ENCODE measurements around the gene ERC2.
"Not testable (repeated sequence)": the region's sequence is repeated elsewhere in the genome, so short reads cannot be mapped to it uniquely, and the experiment has no call there.

ERC2 gene

GRCh38 chr3:56294286-56294685 is 174.0 kb downstream of the ERC2 start:
- H3K27ac ChIP-seq (ENCODE audit: low read depth, low read length): no peak overlapping the region
- no peak overlapping the region for H3K9ac ChIP-seq (ENCODE audit: low read length)
- H3K4me1 ChIP-seq (ENCODE audit: control insufficient read depth, insufficient read depth, low read length): no peaks in the 10 kb centered on the region
- H3K27me3 ChIP-seq (ENCODE audit: control insufficient read depth, insufficient read depth, low read length): no peaks in the 10 kb centered on the region
- H3K4me3 ChIP-seq (ENCODE audit: low read length): no peak overlapping the region
- H3K36me3 ChIP-seq (ENCODE audit: control insufficient read depth, insufficient read depth, low read length): no peaks in the 10 kb centered on the region

DNA sequence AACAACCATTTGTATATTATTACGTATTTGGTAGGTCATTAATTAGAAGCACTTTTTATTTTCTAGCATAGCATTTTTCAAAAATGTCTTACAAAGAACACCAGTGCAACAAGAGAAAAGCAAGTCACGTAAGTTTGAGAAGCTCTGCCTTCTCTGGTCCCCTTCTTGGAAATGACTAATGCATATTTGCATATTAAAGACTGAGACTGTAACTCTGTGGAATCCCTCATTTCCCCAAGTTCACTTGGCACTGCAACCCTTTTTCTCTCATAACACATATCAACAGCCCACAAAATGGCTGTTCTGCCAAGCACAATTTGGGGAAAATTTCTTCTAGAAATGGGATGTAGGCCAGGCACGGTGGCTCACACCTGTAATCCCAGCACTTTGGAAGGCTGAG is 176.3 kb downstream of the ERC2 start:
- Histone ChIP-seq H3K27ac (ENCODE audit: low read depth, low read length) (no peak overlapping the region), H3K36me3 (ENCODE audit: control insufficient read depth, insufficient read depth, low read length) (no peaks in the 10 kb centered on the region), H3K4me1 (ENCODE audit: control insufficient read depth, insufficient read depth, low read length) (no peaks in the 10 kb centered on the region), H3K27me3 (ENCODE audit: control insufficient read depth, insufficient read depth, low read length) (no peaks in the 10 kb centered on the region), H3K9ac (ENCODE audit: low read length) (no peak overlapping the region), H3K4me3 (ENCODE audit: low read length) (no peak overlapping the region)

- H3K27me3 ChIP-seq (ENCODE audit: control insufficient read depth, insufficient read depth, low read length): no peaks in the 10 kb centered on the region
- no peaks in the 10 kb centered on the region for H3K4me1 ChIP-seq (ENCODE audit: control insufficient read depth, insufficient read depth, low read length)
These were observed 177.0 kb downstream of the ERC2 start for GRCh38 chr3:56291244-56291680.

DNA sequence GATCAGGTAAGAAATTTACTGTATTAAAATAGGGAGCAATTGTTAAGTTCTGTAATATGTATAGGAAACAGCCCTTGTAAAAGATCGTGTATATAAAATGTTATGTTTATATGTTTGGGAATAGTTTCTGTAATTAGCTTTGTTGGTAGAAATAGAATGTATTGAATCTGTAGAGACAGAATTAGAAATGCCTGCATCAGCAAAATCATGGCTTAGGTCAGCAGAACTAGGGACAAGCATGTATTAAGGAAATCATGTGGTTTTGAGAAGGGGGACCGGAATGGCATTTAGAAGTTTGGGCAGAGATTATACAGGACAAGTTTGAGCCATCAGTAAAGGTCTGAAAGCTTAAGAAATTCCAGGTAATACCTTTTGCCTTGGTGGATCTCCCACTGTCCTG is 177.9 kb downstream of the ERC2 start:
- H3K4me1 ChIP-seq (ENCODE audit: control insufficient read depth, insufficient read depth, low read length): no peaks in the 10 kb centered on the region
- H3K9ac ChIP-seq (ENCODE audit: low read length): no peak overlapping the region
- no peak overlapping the region for H3K27ac ChIP-seq (ENCODE audit: low read depth, low read length)
- H3K27me3 ChIP-seq (ENCODE audit: control insufficient read depth, insufficient read depth, low read length): no peaks in the 10 kb centered on the region
- H3K4me3 ChIP-seq (ENCODE audit: low read length): no peak overlapping the region
- H3K36me3 ChIP-seq (ENCODE audit: control insufficient read depth, insufficient read depth, low read length): no peaks in the 10 kb centered on the region

More at GRCh38 chr3:56291244-56291680, 177.0 kb downstream of the ERC2 start:
- Histone ChIP-seq H3K9ac (ENCODE audit: low read length) (no peak overlapping the region), H3K27ac (ENCODE audit: low read depth, low read length) (no peak overlapping the region), H3K36me3 (ENCODE audit: control insufficient read depth, insufficient read depth, low read length) (no peaks in the 10 kb centered on the region), H3K4me3 (ENCODE audit: low read length) (no peak overlapping the region)

DNA sequence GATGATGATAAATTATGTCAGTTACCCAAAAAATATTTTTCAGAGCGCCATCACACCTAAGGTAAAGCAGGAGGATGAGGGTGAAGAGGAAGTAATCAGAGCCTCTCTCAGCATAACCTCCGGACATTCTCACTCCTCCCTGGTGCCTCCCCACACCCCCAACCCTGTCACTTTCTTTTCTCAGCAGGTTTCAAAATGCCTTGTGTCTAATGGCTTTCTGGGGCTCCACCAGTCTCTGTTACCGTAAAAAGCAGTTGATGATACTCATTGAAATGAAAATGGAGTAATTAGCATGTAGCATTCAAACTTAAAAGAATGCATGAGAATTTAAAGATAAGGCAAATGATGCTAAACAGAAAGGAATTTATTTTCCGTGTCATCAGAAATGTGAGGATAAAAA is 180.0 kb downstream of the ERC2 start:
- Histone ChIP-seq H3K4me3 (ENCODE audit: low read length) (no peak overlapping the region), H3K27me3 (ENCODE audit: control insufficient read depth, insufficient read depth, low read length) (no peaks in the 10 kb centered on the region), H3K36me3 (ENCODE audit: control insufficient read depth, insufficient read depth, low read length) (no peaks in the 10 kb centered on the region), H3K27ac (ENCODE audit: low read depth, low read length) (no peak overlapping the region), H3K9ac (ENCODE audit: low read length) (no peak overlapping the region), H3K4me1 (ENCODE audit: control insufficient read depth, insufficient read depth, low read length) (no peaks in the 10 kb centered on the region)

DNA sequence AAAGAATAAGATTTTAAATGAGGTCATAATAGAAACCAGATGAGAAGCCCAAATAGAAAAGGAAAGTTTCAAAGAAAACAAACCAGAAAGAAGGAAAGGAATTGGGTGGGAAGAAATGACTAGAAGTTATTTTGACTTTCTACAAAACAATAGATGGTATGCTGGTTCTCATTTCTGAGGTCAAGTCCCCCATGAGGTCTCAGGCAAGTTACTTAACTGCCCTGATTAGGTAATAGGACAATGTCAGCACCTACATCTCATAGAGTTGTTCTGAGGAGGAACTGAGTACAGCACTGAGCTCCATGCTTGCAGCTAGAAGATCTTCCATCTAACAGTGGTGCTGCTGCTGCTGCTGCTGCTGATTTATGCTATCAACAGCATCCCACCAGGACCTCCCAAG is 185.9 kb downstream of the ERC2 start:
- Histone ChIP-seq H3K4me3 (ENCODE audit: low read length) (no peak overlapping the region), H3K27me3 (ENCODE audit: control insufficient read depth, insufficient read depth, low read length) (no peaks in the 10 kb centered on the region), H3K9ac (ENCODE audit: low read length) (no peak overlapping the region), H3K36me3 (ENCODE audit: control insufficient read depth, insufficient read depth, low read length) (no peaks in the 10 kb centered on the region), H3K4me1 (ENCODE audit: control insufficient read depth, insufficient read depth, low read length) (no peaks in the 10 kb centered on the region), H3K27ac (ENCODE audit: low read depth, low read length) (no peak overlapping the region)

DNA sequence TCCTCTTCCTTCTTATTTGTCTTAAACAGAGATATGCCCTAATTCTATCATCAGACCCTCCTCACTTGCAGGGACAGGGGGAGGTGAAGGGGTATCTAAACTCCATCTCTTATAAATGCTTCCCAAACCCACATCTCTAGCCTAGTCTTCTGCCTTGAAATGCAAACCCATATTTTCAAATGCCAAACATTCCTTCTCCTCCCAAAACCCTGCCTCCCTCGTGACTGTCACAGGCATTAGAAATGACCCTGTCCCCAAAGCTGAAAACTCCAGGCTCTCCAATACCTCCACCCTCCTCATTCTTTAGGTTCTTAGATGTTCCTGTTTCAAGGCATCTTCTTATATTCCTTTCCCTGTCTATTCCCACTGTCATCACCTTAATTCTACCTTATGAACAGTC is 191.0 kb downstream of the ERC2 start:
- H3K4me1 ChIP-seq (ENCODE audit: control insufficient read depth, insufficient read depth, low read length): no peaks in the 10 kb centered on the region
- H3K36me3 ChIP-seq (ENCODE audit: control insufficient read depth, insufficient read depth, low read length): no peaks in the 10 kb centered on the region
- no peak overlapping the region for H3K27ac ChIP-seq (ENCODE audit: low read depth, low read length)
- no peaks in the 10 kb centered on the region for H3K27me3 ChIP-seq (ENCODE audit: control insufficient read depth, insufficient read depth, low read length)
- H3K4me3 ChIP-seq (ENCODE audit: low read length): no peak overlapping the region
- H3K9ac ChIP-seq (ENCODE audit: low read length): no peak overlapping the region

DNA sequence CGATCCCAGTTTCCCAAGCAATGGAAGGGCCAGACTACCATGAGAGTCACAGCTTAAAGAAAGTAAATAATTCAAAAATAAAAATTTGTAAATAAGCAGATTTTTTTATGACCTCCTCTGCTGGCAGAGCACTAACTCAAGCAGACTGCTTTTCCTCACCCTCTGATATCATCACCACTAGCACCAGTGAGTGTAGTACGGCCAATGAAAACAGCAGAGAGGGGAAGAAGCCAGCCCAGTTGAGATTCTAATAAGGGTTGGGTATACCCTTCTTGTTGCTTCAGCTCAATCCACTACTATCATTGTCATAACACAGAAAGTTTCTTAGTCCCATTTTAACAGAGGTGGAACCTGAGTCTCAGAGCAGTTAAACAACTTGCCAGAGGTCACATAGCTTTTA is 193.1 kb downstream of the ERC2 start:
- Histone ChIP-seq H3K4me3 (ENCODE audit: low read length) (no peak overlapping the region), H3K4me1 (ENCODE audit: control insufficient read depth, insufficient read depth, low read length) (no peaks in the 10 kb centered on the region), H3K27me3 (ENCODE audit: control insufficient read depth, insufficient read depth, low read length) (no peaks in the 10 kb centered on the region), H3K9ac (ENCODE audit: low read length) (no peak overlapping the region), H3K36me3 (ENCODE audit: control insufficient read depth, insufficient read depth, low read length) (no peaks in the 10 kb centered on the region), H3K27ac (ENCODE audit: low read depth, low read length) (no peak overlapping the region)

DNA sequence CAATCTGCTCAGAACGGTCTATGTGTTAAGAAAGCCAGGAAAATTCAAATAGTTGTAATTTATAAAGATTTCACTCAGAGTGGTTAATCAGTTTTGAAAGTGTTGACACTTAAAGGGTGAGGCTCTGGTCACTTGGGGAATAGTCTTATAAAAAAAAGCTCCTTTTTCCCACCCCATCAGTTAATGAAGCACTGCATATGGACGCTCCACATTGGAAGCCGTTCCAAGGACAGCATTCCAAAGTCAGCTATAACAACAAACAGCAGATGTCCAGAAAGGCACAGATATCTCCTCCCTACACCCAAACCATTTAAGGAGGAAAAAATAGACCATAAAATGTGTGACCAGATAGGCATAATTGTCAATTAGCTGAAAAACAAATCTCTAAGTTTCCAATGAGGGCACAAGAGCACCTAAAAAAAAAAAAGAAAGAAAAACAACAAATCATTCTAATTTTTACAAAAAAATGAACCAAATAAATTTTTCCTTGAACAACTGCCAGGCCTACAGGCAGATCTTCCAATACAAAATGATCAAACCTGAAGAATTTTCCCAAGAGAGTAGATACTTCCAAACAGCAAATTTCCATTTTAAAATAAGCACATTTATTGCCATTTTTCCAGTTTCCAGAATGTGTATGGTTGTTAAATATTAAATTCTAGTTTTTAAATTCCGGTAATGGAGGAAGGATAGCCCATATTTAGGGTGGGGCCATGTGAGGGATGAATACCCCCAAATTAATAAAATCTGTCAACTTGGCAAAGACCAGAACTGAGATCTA is 198.3 kb downstream of the ERC2 start:
- Histone ChIP-seq H3K9ac (ENCODE audit: low read length) (no peak overlapping the region), H3K36me3 (ENCODE audit: control insufficient read depth, insufficient read depth, low read length) (no peaks in the 10 kb centered on the region), H3K27me3 (ENCODE audit: control insufficient read depth, insufficient read depth, low read length) (no peaks in the 10 kb centered on the region), H3K27ac (ENCODE audit: low read depth, low read length) (no peak overlapping the region), H3K4me1 (ENCODE audit: control insufficient read depth, insufficient read depth, low read length) (no peaks in the 10 kb centered on the region), H3K4me3 (ENCODE audit: low read length) (no peak overlapping the region)

DNA sequence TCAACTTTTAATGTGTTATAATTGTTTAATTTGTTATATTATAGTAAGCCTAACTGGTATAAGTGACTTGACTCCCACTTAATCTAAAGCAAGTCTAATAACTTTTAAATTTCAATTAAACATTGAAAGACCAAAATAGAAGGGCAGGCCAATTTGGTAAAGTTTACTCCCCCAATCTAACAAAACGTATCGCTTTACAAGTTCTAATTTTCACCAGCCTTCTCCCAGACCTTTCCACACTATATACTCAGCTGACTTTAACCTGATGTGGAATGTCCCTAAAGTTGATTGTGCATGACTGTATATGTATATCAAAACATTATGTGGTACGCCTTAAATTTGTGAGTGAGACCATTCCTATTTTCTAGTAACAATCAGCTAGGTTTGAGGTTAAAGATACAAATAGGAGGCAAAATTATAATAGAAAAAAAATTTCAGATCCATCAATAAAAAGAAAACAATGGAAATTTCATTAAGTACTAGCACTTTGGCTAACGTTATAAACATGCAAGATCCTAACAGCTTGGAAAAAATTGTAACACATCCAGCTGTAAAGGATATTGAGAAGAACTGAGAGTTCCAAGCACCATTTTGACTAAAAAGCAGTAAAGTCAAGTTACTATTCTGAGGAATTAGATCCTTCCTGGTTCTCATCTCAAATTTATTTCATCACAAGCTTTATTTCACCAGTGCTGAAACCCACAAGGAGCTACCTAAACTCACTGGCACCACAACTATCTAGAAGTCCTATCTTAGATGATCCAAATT is 199.5 kb downstream of the ERC2 start:
- no peaks in the 10 kb centered on the region for H3K36me3 ChIP-seq (ENCODE audit: control insufficient read depth, insufficient read depth, low read length)
- H3K27ac ChIP-seq (ENCODE audit: low read depth, low read length): no peak overlapping the region
- H3K9ac ChIP-seq (ENCODE audit: low read length): no peak overlapping the region
- no peaks in the 10 kb centered on the region for H3K27me3 ChIP-seq (ENCODE audit: control insufficient read depth, insufficient read depth, low read length)
- H3K4me1 ChIP-seq (ENCODE audit: control insufficient read depth, insufficient read depth, low read length): no peaks in the 10 kb centered on the region
- no peak overlapping the region for H3K4me3 ChIP-seq (ENCODE audit: low read length)

GRCh38 chr3:56261852-56262251 is 206.4 kb downstream of the ERC2 start:
- not testable (repeated sequence) for H3K27ac ChIP-seq (ENCODE audit: low read depth, low read length); H3K36me3 ChIP-seq (ENCODE audit: control insufficient read depth, insufficient read depth, low read length); H3K9ac ChIP-seq (ENCODE audit: low read length); H3K4me1 ChIP-seq (ENCODE audit: control insufficient read depth, insufficient read depth, low read length); H3K27me3 ChIP-seq (ENCODE audit: control insufficient read depth, insufficient read depth, low read length); H3K4me3 ChIP-seq (ENCODE audit: low read length)

- H3K4me3 ChIP-seq (ENCODE audit: low read length): no peak overlapping the region
- H3K27ac ChIP-seq (ENCODE audit: low read depth, low read length): no peak overlapping the region
These were observed 208.0 kb downstream of the ERC2 start for GRCh38 chr3:56260262-56260661.

GRCh38 chr3:56257826-56258225 is 210.4 kb downstream of the ERC2 start:
- no peak overlapping the region for H3K27ac ChIP-seq (ENCODE audit: low read depth, low read length)
- no peaks in the 10 kb centered on the region for H3K4me1 ChIP-seq (ENCODE audit: control insufficient read depth, insufficient read depth, low read length)
- H3K36me3 ChIP-seq (ENCODE audit: control insufficient read depth, insufficient read depth, low read length): no peaks in the 10 kb centered on the region
- H3K4me3 ChIP-seq (ENCODE audit: low read length): no peak overlapping the region
- no peaks in the 10 kb centered on the region for H3K27me3 ChIP-seq (ENCODE audit: control insufficient read depth, insufficient read depth, low read length)
- no peak overlapping the region for H3K9ac ChIP-seq (ENCODE audit: low read length)

More at GRCh38 chr3:56260262-56260661, 208.0 kb downstream of the ERC2 start:
- H3K36me3 ChIP-seq (ENCODE audit: control insufficient read depth, insufficient read depth, low read length): no peaks in the 10 kb centered on the region
- H3K9ac ChIP-seq (ENCODE audit: low read length): no peak overlapping the region
- no peaks in the 10 kb centered on the region for H3K27me3 ChIP-seq (ENCODE audit: control insufficient read depth, insufficient read depth, low read length)
- H3K4me1 ChIP-seq (ENCODE audit: control insufficient read depth, insufficient read depth, low read length): no peaks in the 10 kb centered on the region
